Mucosa of descending colon (tissue), 3 donors: ENCODE data around the gene TMOD1. TPM values are rescaled to one million over a fixed set of nuclear protein-coding genes. Genes with fewer than 3 reads are reported as not detected.

Experiments
- ATAC-seq: fragments of 200-7000 bp; cut with Tn5 transposase; one replicate; pipeline ENCODE4 v1.9.1; 2020; ENCODE audit warnings: mild to moderate bottlenecking, moderate library complexity
- DNase-seq, 3 donors: peaks; one replicate each; pipeline ENCODE4 v3.0.0-alpha.2; 2020
- H3K36me3 ChIP-seq: fragments of 200-600 bp; one replicate; pipeline ENCODE4 v1.8.0; 2021; ENCODE audit warnings: low read depth, mild to moderate bottlenecking
- H3K4me1 ChIP-seq: fragments of 200-600 bp; one replicate; pipeline ENCODE4 v1.8.0; 2021; ENCODE audit warnings: low read depth, mild to moderate bottlenecking
- H3K4me3 ChIP-seq: fragments of 200-600 bp; one replicate; pipeline ENCODE4 v1.8.0; 2021; ENCODE audit warnings: mild to moderate bottlenecking
- H3K9me3 ChIP-seq: fragments of 200-600 bp; one replicate; pipeline ENCODE4 v1.8.0; 2021; ENCODE audit warnings: mild to moderate bottlenecking
- CTCF ChIP-seq: fragments of 200-600 bp; IDR thresholded peaks from one replicate; pipeline ENCODE4 v1.8.0; 2022; ENCODE audit warnings: antibody characterized with exemption, mild to moderate bottlenecking
- intact Hi-C, 2 donors: fragments of 100-400 bp; cut with DNase I in 1 of 2; cut with micrococcal nuclease in 1 of 2; formaldehyde crosslinking; loops; one replicate each; pipeline versions ENCODE4 v1.11.0 to v1.11.1; 2022; cut with DNase I, micrococcal nuclease
- total RNA-seq, 3 donors: library from RNA; stranded (reverse); fragmentation: NEBNext Ultra II Directional in 2 of 3; extraction: Animal tissue kit (Norgen Biotek cat#: 25700) in 2 of 3; gene quantifications; one replicate each; pipeline versions ENCODE4 v1.2.1 to v1.2.4, GENCODE V29; 2021 to 2023
- donor health status: DM: no; HTN: no; CAD: no; lungs with moderate emphysema.
- donor health status: DM: no; HTN: no; CAD: no.
- donor health status: DM: no; HTN: yes; CAD: no.

TMOD1 gene
- total RNA-seq, 3 donors from 2014 or later: 2.6 to 36.0 (median 3.9) TPM

DNA sequence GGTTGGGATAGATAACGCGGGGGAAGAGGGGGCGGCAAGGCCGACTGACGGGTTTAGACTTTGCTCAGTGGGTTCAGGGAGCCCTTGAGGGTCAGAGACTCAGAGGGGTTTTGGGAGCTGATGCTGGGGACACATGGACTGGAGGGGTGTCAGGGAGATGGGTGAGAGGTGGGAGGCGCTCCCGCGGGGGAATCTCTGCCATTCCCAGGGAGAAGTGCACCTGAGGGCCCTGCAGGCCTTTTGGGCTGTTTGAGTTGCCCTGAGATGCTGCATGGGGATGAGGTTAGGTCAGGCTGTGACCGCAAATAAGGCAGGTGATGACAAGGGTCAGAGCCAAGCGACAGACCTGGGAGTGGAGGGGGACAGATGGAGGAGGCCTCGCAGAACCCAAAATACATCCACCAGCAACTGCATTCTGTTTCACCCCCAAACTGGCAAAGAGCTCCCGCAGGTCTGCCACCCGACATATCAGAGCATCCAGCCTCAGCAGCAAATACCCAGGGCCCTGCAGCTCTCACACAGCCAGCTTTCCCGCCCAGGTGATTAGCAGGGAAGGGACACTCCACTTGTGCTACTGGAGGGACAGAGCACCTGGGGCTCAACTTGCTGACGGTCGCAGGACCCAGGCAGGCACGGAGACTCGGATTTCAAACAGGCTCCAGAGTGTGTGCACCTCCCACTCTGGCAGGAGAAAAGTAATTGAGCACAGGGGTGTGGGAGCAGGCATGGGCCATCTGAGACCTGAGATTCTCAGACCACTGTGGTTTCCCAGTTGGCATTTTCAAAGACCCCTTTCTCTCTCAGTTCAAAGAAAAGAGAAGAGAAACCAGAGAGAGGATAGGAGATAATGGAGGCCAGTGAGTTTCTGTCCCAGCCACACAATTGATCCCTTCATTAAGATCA is 26.4 kb downstream of the TMOD1 start:
- no peak for TF ChIP-seq CTCF
- H3K36me3 ChIP-seq: no peaks in the 10 kb centered on the region
- ATAC-seq (no peak), DNase-seq (no peak)
- no peak overlapping the region for H3K4me3 ChIP-seq
- intact Hi-C loops: no loop called here
- H3K9me3 ChIP-seq: no peaks in the 10 kb centered on the region
- no peaks in the 10 kb centered on the region for H3K4me1 ChIP-seq

GRCh38 chr9:97528529-97529230 is 27.2 kb downstream of the TMOD1 start:
- ATAC-seq (no peak), DNase-seq (no peak)
- no peak for TF ChIP-seq CTCF
- H3K36me3 ChIP-seq: no peaks in the 10 kb centered on the region
- H3K4me1 ChIP-seq: no peaks in the 10 kb centered on the region
- intact Hi-C loops: no loop called here
- H3K9me3 ChIP-seq: no peaks in the 10 kb centered on the region
- H3K4me3 ChIP-seq: no peak overlapping the region

GRCh38 chr9:97529363-97530076 is 28.1 kb downstream of the TMOD1 start:
- intact Hi-C loops: no loop called here
- DNase-seq (no peak), ATAC-seq (no peak)
- Histone ChIP-seq H3K4me3 (no peak overlapping the region), H3K9me3 (no peaks in the 10 kb centered on the region), H3K4me1 (no peaks in the 10 kb centered on the region), H3K36me3 (no peaks in the 10 kb centered on the region)
- TF ChIP-seq CTCF: no peak

DNA sequence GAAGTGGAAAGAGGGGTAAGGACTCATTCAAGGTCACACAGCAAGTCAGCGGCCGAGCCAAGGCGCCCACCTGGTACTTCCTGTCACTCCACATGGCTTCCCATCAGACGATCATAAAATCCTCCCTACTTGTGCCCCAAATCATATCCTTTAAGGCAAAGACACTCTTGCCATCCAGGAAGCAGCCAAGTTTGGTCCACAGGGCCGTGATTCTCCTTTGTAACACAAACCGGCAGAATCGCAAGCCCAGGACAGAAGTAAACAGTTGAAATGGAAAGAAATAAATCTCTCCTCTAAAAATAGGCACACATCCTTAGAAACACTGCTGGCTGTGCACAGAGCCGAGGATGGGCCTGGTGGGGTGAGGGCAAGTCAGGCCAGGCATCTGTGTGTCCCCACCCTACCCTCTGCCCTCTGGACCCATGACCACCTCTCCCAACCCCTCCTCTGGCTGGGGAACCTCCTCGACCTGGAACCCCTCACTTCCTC is 30.5 kb downstream of the TMOD1 start:
- H3K9me3 ChIP-seq: no peaks in the 10 kb centered on the region
- intact Hi-C loops: no loop called here
- no peak for TF ChIP-seq CTCF
- ATAC-seq (no peak), DNase-seq (no peak)
- H3K36me3 ChIP-seq: no peaks in the 10 kb centered on the region
- no peaks in the 10 kb centered on the region for H3K4me1 ChIP-seq
- no peak overlapping the region for H3K4me3 ChIP-seq

GRCh38 chr9:97534185-97534584 is 32.7 kb downstream of the TMOD1 start:
- no peaks in the 10 kb centered on the region for H3K4me1 ChIP-seq

More at GRCh38 chr9:97534185-97534584, 32.7 kb downstream of the TMOD1 start:
- DNase-seq (no peak), ATAC-seq (no peak)
- Histone ChIP-seq H3K36me3 (no peaks in the 10 kb centered on the region), H3K4me3 (no peak overlapping the region), H3K9me3 (no peaks in the 10 kb centered on the region)
- TF ChIP-seq CTCF: no peak
- intact Hi-C loops: no loop called here
